GM19043 (cell line): Measurements from ENCODE around the gene SIK3.

Experiments used
- ATAC-seq: cut with Tn5 transposase; IDR thresholded peaks from one replicate; pipeline ENCODE4 v1.9.1; 2021; ENCODE audit warnings: low read depth; ENCODE audit not compliant: unreplicated experiment

SIK3 gene

GRCh38 chr11:116975661-116976060 lies 122.6 kb downstream of the SIK3 start:
- ATAC-seq = no peak

GRCh38 chr11:116973270-116973669 lies 125.0 kb downstream of the SIK3 start:
- no peak for ATAC-seq

- no peak for ATAC-seq
Measured at GRCh38 chr11:116972691-116973090, 125.5 kb downstream of the SIK3 start.

- no peak for ATAC-seq
Measured at GRCh38 chr11:116970485-116971292, 127.5 kb downstream of the SIK3 start.

GRCh38 chr11:116969694-116970093 lies 128.5 kb downstream of the SIK3 start:
- no peak for ATAC-seq

GRCh38 chr11:116964269-116964668 lies 134.0 kb downstream of the SIK3 start:
- no peak for ATAC-seq

GRCh38 chr11:116963813-116964212 lies 134.4 kb downstream of the SIK3 start:
- ATAC-seq = no peak

- no peak for ATAC-seq
Measured at GRCh38 chr11:116962108-116962507, 136.1 kb downstream of the SIK3 start.

- ATAC-seq = no peak
Measured at GRCh38 chr11:116960930-116961329, 137.3 kb downstream of the SIK3 start.

- ATAC-seq = no peak
Measured at GRCh38 chr11:116958246-116958645, 140.0 kb downstream of the SIK3 start.

GRCh38 chr11:116955949-116956348 lies 142.3 kb downstream of the SIK3 start:
- no peak for ATAC-seq

GRCh38 chr11:116955548-116955947 lies 142.7 kb downstream of the SIK3 start:
- ATAC-seq = no peak

- ATAC-seq = no peak
Measured at GRCh38 chr11:116953530-116954285, 144.5 kb downstream of the SIK3 start.

GRCh38 chr11:116951762-116952161 lies 146.5 kb downstream of the SIK3 start:
- no peak for ATAC-seq

GRCh38 chr11:116950210-116950609 lies 148.0 kb downstream of the SIK3 start:
- ATAC-seq = no peak

- ATAC-seq = no peak
Measured at GRCh38 chr11:116948391-116948790, 149.8 kb downstream of the SIK3 start.

- no peak for ATAC-seq
Measured at GRCh38 chr11:116946414-116946813, 151.8 kb downstream of the SIK3 start.

GRCh38 chr11:116939499-116939898 lies 158.7 kb downstream of the SIK3 start:
- ATAC-seq = no peak

GRCh38 chr11:116938471-116939070 lies 159.7 kb downstream of the SIK3 start:
- no peak for ATAC-seq

GRCh38 chr11:116936754-116937446 lies 161.3 kb downstream of the SIK3 start:
- ATAC-seq = no peak

- ATAC-seq = no peak
Measured at GRCh38 chr11:116935514-116935913, 162.7 kb downstream of the SIK3 start.
